Suprapubic skin (tissue), 4 donors: ENCODE data around the gene PKN1.
"Not testable (repeated sequence)": the region's sequence is repeated elsewhere in the genome, so short reads cannot be mapped to it uniquely, and the experiment has no call there.

Experiments used
- EP300 ChIP-seq: sonication (generic); formaldehyde crosslinking; IDR thresholded peaks from one replicate; pipeline ENCODE4 v1.6.1; 2017; ENCODE audit warnings: antibody characterized with exemption
- POLR2A ChIP-seq, 2 donors: fragments of 450-650 bp; IDR thresholded peaks; one replicate each; pipeline ENCODE4 v1.6.1; 2017; ENCODE audit warnings: antibody characterized with exemption in 2 of 2, mild to moderate bottlenecking in 2 of 2, moderate library complexity in 2 of 2
- POLR2AphosphoS5 ChIP-seq, 3 donors: sonication (generic); formaldehyde crosslinking; IDR thresholded peaks; one replicate each; pipeline ENCODE4 v1.6.1; 2017; ENCODE audit warnings: antibody characterized with exemption in 3 of 3
- TF ChIP-seq, protein P1 (sequence below), 2 donors: fragments of 200-600 bp in 1 of 2; fragments of 450-650 bp in 1 of 2; sonication (generic) in 1 of 2; IDR thresholded peaks; one replicate each; pipeline ENCODE4 v1.5.1; 2016 to 2019; ENCODE audit warnings: antibody characterized with exemption in 2 of 2, mild to moderate bottlenecking in 1 of 2, moderate library complexity in 1 of 2

DNA sequence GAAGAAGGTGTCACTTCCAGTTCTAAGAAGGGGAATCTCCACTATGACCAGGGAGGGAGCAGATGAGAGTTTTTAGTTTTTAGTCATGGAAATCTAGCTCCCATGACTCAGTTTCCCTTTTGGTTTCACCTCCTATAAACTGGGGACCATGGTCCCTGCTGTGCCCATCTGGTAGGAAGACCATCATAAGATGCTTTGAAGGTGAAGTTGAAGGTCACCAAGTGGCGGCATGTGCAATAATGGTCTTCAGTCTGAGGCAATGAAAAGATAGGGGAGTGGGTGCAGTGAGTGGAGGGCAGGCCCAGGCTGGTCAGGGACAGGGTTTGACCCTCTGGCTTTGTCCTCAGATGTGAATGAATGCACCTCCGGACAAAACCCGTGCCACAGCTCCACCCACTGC lies 36.4 kb upstream of the PKN1 start:
- TF ChIP-seq, protein P1, sequence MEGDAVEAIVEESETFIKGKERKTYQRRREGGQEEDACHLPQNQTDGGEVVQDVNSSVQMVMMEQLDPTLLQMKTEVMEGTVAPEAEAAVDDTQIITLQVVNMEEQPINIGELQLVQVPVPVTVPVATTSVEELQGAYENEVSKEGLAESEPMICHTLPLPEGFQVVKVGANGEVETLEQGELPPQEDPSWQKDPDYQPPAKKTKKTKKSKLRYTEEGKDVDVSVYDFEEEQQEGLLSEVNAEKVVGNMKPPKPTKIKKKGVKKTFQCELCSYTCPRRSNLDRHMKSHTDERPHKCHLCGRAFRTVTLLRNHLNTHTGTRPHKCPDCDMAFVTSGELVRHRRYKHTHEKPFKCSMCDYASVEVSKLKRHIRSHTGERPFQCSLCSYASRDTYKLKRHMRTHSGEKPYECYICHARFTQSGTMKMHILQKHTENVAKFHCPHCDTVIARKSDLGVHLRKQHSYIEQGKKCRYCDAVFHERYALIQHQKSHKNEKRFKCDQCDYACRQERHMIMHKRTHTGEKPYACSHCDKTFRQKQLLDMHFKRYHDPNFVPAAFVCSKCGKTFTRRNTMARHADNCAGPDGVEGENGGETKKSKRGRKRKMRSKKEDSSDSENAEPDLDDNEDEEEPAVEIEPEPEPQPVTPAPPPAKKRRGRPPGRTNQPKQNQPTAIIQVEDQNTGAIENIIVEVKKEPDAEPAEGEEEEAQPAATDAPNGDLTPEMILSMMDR (IDR thresholded peaks at IDR 0.05), result not testable (repeated sequence)
- TF ChIP-seq POLR2A (IDR thresholded peaks at IDR 0.05); POLR2AphosphoS5 (IDR thresholded peaks at IDR 0.05); EP300: not testable (repeated sequence)
